Neuronal stem cell (in vitro differentiated cells): Measurements from ENCODE around the gene TREX2.
A peak's percentile ranks its signal among the peaks of the same experiment; 100 is the strongest.

Source experiments
- DNase-seq: peaks from one replicate; pipeline ENCODE4 v3.0.0-alpha.2; 2013; ENCODE audit warnings: low spot score
- H2AFZ ChIP-seq: one replicate; pipeline ENCODE4 v1.6.1; 2013; ENCODE audit warnings: mild to moderate bottlenecking, low read length, inconsistent platforms
- H2AK5ac ChIP-seq: 2 replicates; pipeline ENCODE4 v1.6.1; 2013; ENCODE audit warnings: low read depth, mild to moderate bottlenecking, inconsistent platforms, low read length, moderate library complexity, mixed read lengths
- H2BK120ac ChIP-seq: 2 replicates; pipeline ENCODE4 v1.6.1; 2013; ENCODE audit warnings: low read depth, mild to moderate bottlenecking, inconsistent platforms, low read length, moderate library complexity, mixed read lengths
- H2BK12ac ChIP-seq: one replicate; pipeline ENCODE4 v1.6.1; 2013; ENCODE audit warnings: low read length, inconsistent platforms
- H2BK15ac ChIP-seq: 2 replicates; pipeline ENCODE4 v1.6.1; 2013; ENCODE audit warnings: mild to moderate bottlenecking, low read length, inconsistent platforms, mixed read lengths
- H2BK5ac ChIP-seq: one replicate; pipeline ENCODE4 v1.6.1; 2013; ENCODE audit warnings: inconsistent platforms, mild to moderate bottlenecking, low read length, moderate library complexity
- H3K14ac ChIP-seq: one replicate; pipeline ENCODE4 v1.6.1; 2013; ENCODE audit warnings: low read length, inconsistent platforms
- H3K18ac ChIP-seq: 2 replicates; pipeline ENCODE4 v1.6.1; 2013; ENCODE audit warnings: low read length, inconsistent platforms
- H3K23ac ChIP-seq: 2 replicates; pipeline ENCODE4 v1.6.1; 2013; ENCODE audit warnings: low read depth, mild to moderate bottlenecking, mixed read lengths, low read length, inconsistent platforms; ENCODE audit not compliant: poor library complexity
- H3K27ac ChIP-seq: replicated peaks from 3 replicates; pipeline ENCODE4 v1.5.1; 2013; ENCODE audit warnings: low read length, inconsistent platforms
- H3K27me3 ChIP-seq, 3 experiments: 2 replicates each; pipeline ENCODE4 v1.6.1; 2013; ENCODE audit warnings: low read length in 3 of 3, mild to moderate bottlenecking in 2 of 3, inconsistent platforms in 1 of 3, low read depth in 1 of 3, mixed read lengths in 1 of 3, moderate library complexity in 1 of 3; ENCODE audit not compliant: control insufficient read depth in 3 of 3, insufficient read depth in 3 of 3
- H3K36me3 ChIP-seq, 2 donors: replicated peaks in 1 of 2; 2 replicates each; pipeline ENCODE4 v1.6.1; 2013; ENCODE audit warnings: low read length in 2 of 2; ENCODE audit not compliant: control insufficient read depth in 2 of 2, insufficient read depth in 2 of 2
- H3K4ac ChIP-seq: 2 replicates; pipeline ENCODE4 v1.6.1; 2013; ENCODE audit warnings: inconsistent platforms, mild to moderate bottlenecking, low read length, moderate library complexity
- H3K4me1 ChIP-seq, 2 donors: 1 replicate in 1 of 2; 2 replicates in 1 of 2; pipeline ENCODE4 v1.6.1; 2013; ENCODE audit warnings: low read length in 2 of 2, low read depth in 1 of 2; ENCODE audit not compliant: control insufficient read depth in 2 of 2, insufficient read depth in 1 of 2
- H3K4me2 ChIP-seq: one replicate; pipeline ENCODE4 v1.6.1; 2013; ENCODE audit warnings: mild to moderate bottlenecking, low read length, inconsistent platforms; ENCODE audit not compliant: insufficient read depth, poor library complexity, severe bottlenecking
- H3K4me3 ChIP-seq, 2 donors: 2 replicates each; pipeline ENCODE4 v1.5.1; 2013; ENCODE audit warnings: low read length in 2 of 2, mild to moderate bottlenecking in 2 of 2, inconsistent platforms in 1 of 2, moderate library complexity in 1 of 2
- H3K79me1 ChIP-seq: one replicate; pipeline ENCODE4 v1.6.1; 2013; ENCODE audit warnings: low read depth, mild to moderate bottlenecking, inconsistent platforms, low read length, moderate library complexity
- H3K9ac ChIP-seq: one replicate; pipeline ENCODE4 v1.6.1; 2013; ENCODE audit warnings: mild to moderate bottlenecking, low read depth, low read length, inconsistent platforms; ENCODE audit not compliant: poor library complexity
- H3K9me3 ChIP-seq, 2 donors: replicated peaks in 1 of 2; 2 replicates each; pipeline versions ENCODE3 to v1.6.1; 2013; ENCODE audit warnings: low read length in 2 of 2, mild to moderate bottlenecking in 2 of 2, inconsistent platforms in 1 of 2, low read depth in 1 of 2, mixed read lengths in 1 of 2, moderate library complexity in 1 of 2; ENCODE audit not compliant: control insufficient read depth in 2 of 2, insufficient read depth in 1 of 2
- H4K8ac ChIP-seq: one replicate; pipeline ENCODE4 v1.6.1; 2013; ENCODE audit warnings: low read depth, mild to moderate bottlenecking, inconsistent platforms, low read length, moderate library complexity
- H4K91ac ChIP-seq: one replicate; pipeline ENCODE4 v1.6.1; 2013; ENCODE audit warnings: low read length, low read depth, mild to moderate bottlenecking, inconsistent platforms; ENCODE audit not compliant: poor library complexity
- WGBS, 2 donors: extraction: QIAGEN DNeasy Blood & Tissue Kit; methylation state at CpG; one replicate each; pipeline ENCODE4 v1.1.7; 2013; ENCODE audit warnings: missing lambda C conversion rate in 2 of 2, mixed read lengths in 1 of 2; ENCODE audit not compliant: insufficient read length in 2 of 2, insufficient replicate concordance in 1 of 2; ENCODE audit errors: extremely low coverage in 2 of 2; 5-methylcytosine and 5-hydroxymethylcytosine counted together

TREX2 gene

GRCh38 chrX:153469811-153470410 lies 24.1 kb upstream of the TREX2 start:
- H3K27ac ChIP-seq, result no peak overlapping the region
- peaks cover 2 to 10% of the 10 kb centered on the region in 2 donors for H3K36me3 ChIP-seq
- peak overlapping the region; percentile 70 to 93 for H3K4me3 ChIP-seq
- H3K9ac ChIP-seq, result peak overlapping the region; percentile 72
- no peak overlapping the region for H2BK5ac ChIP-seq
- no peak for DNase-seq
- H2AK5ac ChIP-seq, result no peak overlapping the region
- H3K4me1 ChIP-seq, result peaks cover 0 to 3% of the 10 kb centered on the region in 2 donors
- peak overlapping the region; percentile 57 for H3K4me2 ChIP-seq
- no peak overlapping the region for H3K4ac ChIP-seq
- no peak overlapping the region for H2BK15ac ChIP-seq
- no peak overlapping the region for H3K23ac ChIP-seq
- no peak overlapping the region for H4K91ac ChIP-seq
- no peak overlapping the region for H3K14ac ChIP-seq
- no peak overlapping the region for H2BK120ac ChIP-seq
- H3K27me3 ChIP-seq, result peaks cover 0 to 19% (median 0%) of the 10 kb centered on the region in 3 experiments
- peak overlapping the region; percentile 92 for H2AFZ ChIP-seq
- H3K79me1 ChIP-seq, result no peaks in the 10 kb centered on the region
- H3K18ac ChIP-seq, result no peak overlapping the region
- WGBS, 2 donors, result no CpG with 5 or more reads among the region's 32 CpGs
- H2BK12ac ChIP-seq, result no peak overlapping the region
- no peak overlapping the region for H4K8ac ChIP-seq
- H3K9me3 ChIP-seq, result no peaks in the 10 kb centered on the region

- Histone ChIP-seq H3K14ac (no peak overlapping the region), H3K27me3 (peaks cover 0 to 5% (median 0%) of the 10 kb centered on the region in 3 experiments), H2BK12ac (no peak overlapping the region), H3K4me1 (no peaks in the 10 kb centered on the region), H4K91ac (no peak overlapping the region), H2AK5ac (no peak overlapping the region), H2AFZ (no peak overlapping the region), H3K27ac (no peak overlapping the region), H3K9ac (no peak overlapping the region), H3K23ac (no peak overlapping the region), H3K4me2 (no peak overlapping the region), H4K8ac (no peak overlapping the region), H3K79me1 (no peaks in the 10 kb centered on the region), H2BK120ac (no peak overlapping the region), H3K4ac (no peak overlapping the region), H2BK15ac (no peak overlapping the region), H3K4me3 (no peak overlapping the region), H3K36me3 (peaks cover 2 to 10% of the 10 kb centered on the region in 2 donors), H3K9me3 (no peaks in the 10 kb centered on the region), H3K18ac (no peak overlapping the region), H2BK5ac (no peak overlapping the region)
- no peak for DNase-seq
- no CpG with 5 or more reads among the region's 12 CpGs for WGBS, 2 donors
These were observed 22.2 kb upstream of the TREX2 start for GRCh38 chrX:153468008-153468580.

- Histone ChIP-seq H2BK5ac (no peak overlapping the region), H2BK120ac (no peak overlapping the region), H4K8ac (no peak overlapping the region), H4K91ac (no peak overlapping the region), H3K9ac (no peak overlapping the region), H3K4me1 (no peaks in the 10 kb centered on the region), H3K27ac (no peak overlapping the region), H3K4me2 (no peak overlapping the region), H2AK5ac (no peak overlapping the region), H3K18ac (no peak overlapping the region), H2BK15ac (no peak overlapping the region), H3K79me1 (no peaks in the 10 kb centered on the region), H3K14ac (no peak overlapping the region), H3K23ac (no peak overlapping the region), H3K4me3 (no peak overlapping the region), H2BK12ac (no peak overlapping the region), H2AFZ (no peak overlapping the region), H3K36me3 (peaks cover 2 to 14% of the 10 kb centered on the region in 2 donors), H3K27me3 (peaks cover 0 to 4% (median 0%) of the 10 kb centered on the region in 3 experiments), H3K9me3 (no peaks in the 10 kb centered on the region), H3K4ac (no peak overlapping the region)
- no peak for DNase-seq
- no CpG with 5 or more reads among the region's 19 CpGs for WGBS, 2 donors
These were observed 20.0 kb upstream of the TREX2 start for GRCh38 chrX:153465691-153466380.

GRCh38 chrX:153464116-153464515 lies 18.3 kb upstream of the TREX2 start:
- H3K14ac ChIP-seq, result no peak overlapping the region
- no peak overlapping the region for H2BK5ac ChIP-seq
- no peak overlapping the region for H4K91ac ChIP-seq
- WGBS, 2 donors, result no CpG with 5 or more reads among the region's 5 CpGs
- H3K4ac ChIP-seq, result no peak overlapping the region
- no peak overlapping the region for H2BK120ac ChIP-seq
- no peak overlapping the region for H3K4me2 ChIP-seq
- no peak overlapping the region for H2BK15ac ChIP-seq
- H3K4me3 ChIP-seq, result no peak overlapping the region
- H3K9me3 ChIP-seq, result no peaks in the 10 kb centered on the region
- H2BK12ac ChIP-seq, result no peak overlapping the region
- H3K18ac ChIP-seq, result no peak overlapping the region
- no peak overlapping the region for H2AFZ ChIP-seq
- no peak overlapping the region for H4K8ac ChIP-seq
- no peaks in the 10 kb centered on the region for H3K79me1 ChIP-seq
- no peaks in the 10 kb centered on the region for H3K4me1 ChIP-seq
- H3K27me3 ChIP-seq, result peaks cover 0 to 4% (median 0%) of the 10 kb centered on the region in 3 experiments
- peaks cover 2 to 19% of the 10 kb centered on the region in 2 donors for H3K36me3 ChIP-seq
- H3K27ac ChIP-seq, result no peak overlapping the region
- no peak overlapping the region for H2AK5ac ChIP-seq
- H3K9ac ChIP-seq, result no peak overlapping the region
- no peak overlapping the region for H3K23ac ChIP-seq
- DNase-seq, result no peak
